Stimulated activated CD4-positive, alpha-beta T cell treated with anti-CD3 and anti-CD28 coated beads, Interleukin-12 subunit alpha, Interleukin-12 subunit beta, amount 100 ng/mL, for 48 hours (primary cell): ENCODE data around the gene MRRF.
"Not testable (repeated sequence)": the region's sequence is repeated elsewhere in the genome, so short reads cannot be mapped to it uniquely, and the experiment has no call there.

Source experiments
- DNase-seq, 3 donors: peaks; one replicate each; pipeline ENCODE4 v3.0.0-alpha.2; 2020; ENCODE audit warnings: low read depth in 2 of 3, low spot score in 1 of 3

The MRRF gene

DNA sequence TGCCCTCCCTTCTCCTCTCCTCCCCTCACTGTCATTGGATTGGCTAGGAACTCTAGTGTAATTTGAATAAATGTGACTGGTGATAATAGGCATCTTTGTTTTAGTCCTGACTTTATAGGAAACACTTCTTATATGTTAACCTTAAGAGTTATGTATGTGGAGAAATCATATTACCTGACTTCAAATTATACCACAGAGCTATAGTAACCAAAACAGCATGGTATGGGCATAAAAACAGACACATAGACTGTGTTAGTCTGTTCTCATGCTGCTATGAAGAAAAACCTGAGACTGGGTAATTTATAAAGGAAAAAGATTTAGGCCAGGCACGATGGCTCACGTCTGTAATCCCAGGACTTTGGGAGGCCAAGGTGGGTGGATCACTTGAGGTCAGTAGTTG, 9.4 kb downstream of the MRRF start:
- DNase-seq, result no peak

DNA sequence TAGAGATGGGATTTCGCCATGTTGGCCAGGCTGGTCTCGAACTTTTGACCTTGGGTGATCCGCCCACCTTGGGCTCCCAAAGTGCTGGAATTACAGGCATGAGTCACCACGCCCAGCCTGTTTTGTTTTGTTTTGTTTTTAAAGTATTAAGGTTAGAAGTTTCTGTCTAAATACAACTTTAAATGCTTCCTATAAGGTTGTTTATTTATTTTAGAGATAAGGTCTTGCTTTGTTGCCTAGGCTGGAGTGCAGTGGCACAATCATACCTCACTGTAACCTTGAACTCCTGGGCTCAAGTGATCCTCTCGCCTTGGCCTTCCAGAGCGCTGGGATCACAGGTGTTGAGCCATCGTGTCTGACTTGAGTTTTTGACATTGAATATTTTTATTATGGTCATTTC, 11.4 kb downstream of the MRRF start:
- DNase-seq, result no peak

- DNase-seq, result no peak
Observed at GRCh38 chr9:122277285-122277897, 12.7 kb downstream of the MRRF start.

GRCh38 chr9:122281368-122281767, 16.7 kb downstream of the MRRF start:
- no peak for DNase-seq

- DNase-seq, result no peak
Observed at GRCh38 chr9:122286764-122287163, 22.1 kb downstream of the MRRF start.

GRCh38 chr9:122287214-122287720, 22.6 kb downstream of the MRRF start:
- no peak for DNase-seq

DNA sequence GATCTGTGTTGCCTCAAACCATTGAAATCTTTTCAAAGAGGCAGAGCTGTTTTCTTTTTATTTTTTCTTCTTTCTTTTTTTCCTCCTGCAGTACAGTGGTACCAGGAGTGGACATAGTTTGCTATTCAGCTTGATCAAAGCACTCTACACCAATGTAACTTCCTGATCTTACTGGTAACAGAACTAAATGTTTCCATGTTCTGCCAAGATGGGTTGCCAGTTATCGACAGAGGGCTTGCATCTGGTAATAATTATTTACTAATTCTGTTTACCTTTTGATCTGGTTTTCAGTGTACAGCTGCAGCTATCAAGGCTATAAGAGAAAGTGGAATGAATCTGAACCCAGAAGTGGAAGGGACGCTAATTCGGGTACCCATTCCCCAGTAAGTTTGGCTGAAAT, 26.8 kb downstream of the MRRF start:
- DNase-seq, result no peak

- DNase-seq, result no peak
Observed at GRCh38 chr9:122294531-122294930, 29.8 kb downstream of the MRRF start.

- DNase-seq, result no peak
Observed at GRCh38 chr9:122297512-122297911, 32.8 kb downstream of the MRRF start.

GRCh38 chr9:122302237-122303093, 37.8 kb downstream of the MRRF start:
- DNase-seq, result no peak

DNA sequence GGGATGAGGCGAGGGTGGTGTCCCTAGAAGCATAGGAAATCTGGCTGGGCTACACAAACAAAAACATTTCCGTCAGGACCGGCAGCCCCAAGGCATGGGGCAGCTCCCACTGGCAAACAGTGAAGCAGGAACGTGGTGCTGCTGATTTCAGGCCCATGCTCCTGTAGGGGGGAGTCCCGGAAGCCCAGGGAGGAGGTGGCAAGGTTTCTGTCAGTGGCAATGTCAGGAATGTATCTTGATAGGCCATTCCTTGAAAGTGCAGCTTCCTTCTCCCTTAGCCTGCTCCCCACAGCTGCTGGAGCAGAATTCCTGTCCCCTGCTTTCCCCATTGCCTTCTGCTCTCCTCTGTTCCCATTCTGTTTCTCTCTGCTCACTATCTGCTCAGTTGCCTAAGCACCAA, 42.4 kb downstream of the MRRF start:
- DNase-seq, result no peak

DNA sequence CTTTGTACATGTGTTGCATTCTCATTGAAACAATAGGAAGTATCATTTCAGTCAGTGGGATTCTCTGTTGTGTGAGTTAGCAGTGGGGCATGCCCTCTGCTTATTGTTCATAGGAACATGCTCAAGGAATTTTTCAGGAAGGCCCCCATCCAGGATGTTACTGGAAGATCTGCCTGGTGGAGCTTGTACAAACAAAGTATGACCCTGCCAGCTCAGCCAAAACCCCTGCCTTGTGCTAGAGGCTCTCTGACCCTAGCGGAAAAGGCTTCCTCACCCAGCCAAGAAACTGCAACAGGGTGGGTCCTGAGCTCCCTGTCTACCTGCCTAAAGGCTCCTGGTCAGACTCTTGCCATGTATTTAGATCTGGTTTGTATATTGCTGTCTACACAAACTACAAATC, 43.2 kb downstream of the MRRF start:
- no peak for DNase-seq

GRCh38 chr9:122309861-122310260, 45.2 kb downstream of the MRRF start:
- no peak for DNase-seq

- DNase-seq, result no peak
Observed at GRCh38 chr9:122314165-122314564, 49.5 kb downstream of the MRRF start.

DNA sequence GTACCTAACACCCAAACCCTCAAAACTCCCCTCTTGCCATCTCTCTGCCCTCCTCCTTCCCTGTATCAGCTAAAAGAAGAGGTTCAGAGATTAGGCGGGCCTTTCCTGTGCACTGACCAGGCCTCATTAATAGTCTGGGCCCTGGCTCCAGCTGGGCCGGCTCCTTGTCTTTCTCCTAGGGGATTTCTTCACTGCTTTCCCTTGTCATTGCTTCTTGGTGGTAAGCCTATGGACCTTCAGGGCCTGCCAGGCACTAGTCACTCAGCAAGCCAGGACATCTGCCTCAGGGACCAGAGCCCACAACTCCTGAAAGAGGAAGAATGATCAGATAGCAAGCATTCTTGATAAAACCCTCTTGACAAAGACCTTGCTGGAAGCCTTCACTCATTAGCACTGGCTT, 50.9 kb downstream of the MRRF start:
- DNase-seq, result no peak

- DNase-seq, result no peak
Observed at GRCh38 chr9:122318284-122318683, 53.6 kb downstream of the MRRF start.

DNA sequence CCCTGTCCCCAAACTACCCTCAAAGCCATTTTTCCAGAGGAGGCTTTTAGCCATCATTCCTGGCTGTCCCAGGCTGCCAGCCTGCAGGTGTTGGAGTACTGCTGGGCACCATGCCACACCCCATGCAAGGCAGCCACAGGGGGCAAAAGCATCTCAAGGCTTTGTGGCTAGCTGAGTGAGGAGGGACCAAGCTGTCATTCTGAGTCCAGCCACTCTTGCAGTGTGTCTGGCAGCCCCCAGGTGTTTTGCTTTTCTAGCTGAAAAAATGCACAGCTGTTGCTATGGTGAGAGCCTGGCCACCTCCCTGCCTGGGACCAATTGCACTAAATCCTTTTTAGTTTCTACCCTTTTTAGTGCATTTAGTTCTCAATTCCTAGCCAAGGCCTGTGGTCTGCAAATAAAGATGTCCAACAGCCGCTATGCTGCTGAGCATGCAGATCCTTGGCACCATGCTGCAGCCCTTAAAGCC, 55.8 kb downstream of the MRRF start:
- DNase-seq, result no peak

DNA sequence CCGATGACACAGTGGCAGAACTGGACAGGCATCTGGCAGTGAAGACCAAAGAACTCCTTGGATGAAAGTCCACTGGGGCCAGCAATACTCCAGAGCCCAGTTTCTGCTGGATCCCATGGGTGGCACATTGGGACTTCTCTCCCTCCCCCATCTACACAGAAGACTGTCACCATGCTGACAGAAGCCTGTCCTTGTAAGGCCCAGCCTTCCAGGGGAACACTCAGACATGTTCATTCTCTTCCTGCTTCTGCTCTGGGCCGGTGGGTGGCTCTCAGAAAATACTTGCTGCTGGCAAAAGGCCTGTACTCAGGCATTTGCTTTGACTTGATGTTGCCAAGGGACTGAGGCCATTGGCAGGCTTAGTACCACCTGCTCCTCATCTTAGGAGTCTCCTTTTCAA, 57.9 kb downstream of the MRRF start:
- no peak for DNase-seq

DNA sequence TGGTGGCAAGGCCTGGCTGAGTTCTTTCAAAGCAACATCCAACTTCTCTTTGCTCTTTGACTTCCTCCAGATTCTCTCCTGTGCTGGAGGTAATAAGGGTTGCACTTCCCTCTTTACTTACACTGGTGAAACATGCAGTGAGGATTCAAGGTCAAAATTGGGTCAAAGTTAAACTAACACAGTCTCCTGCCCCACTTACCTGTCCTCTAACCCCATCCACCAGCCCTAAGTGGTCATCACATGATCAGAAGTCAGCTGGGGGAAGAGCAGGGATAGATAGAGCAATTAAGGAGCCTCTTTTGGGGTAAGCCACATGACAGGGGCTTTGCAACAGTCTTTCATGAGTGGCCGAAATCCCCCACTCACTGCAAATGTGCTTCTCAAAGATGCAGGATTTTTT, 60.0 kb downstream of the MRRF start:
- DNase-seq, result not testable (repeated sequence)

DNA sequence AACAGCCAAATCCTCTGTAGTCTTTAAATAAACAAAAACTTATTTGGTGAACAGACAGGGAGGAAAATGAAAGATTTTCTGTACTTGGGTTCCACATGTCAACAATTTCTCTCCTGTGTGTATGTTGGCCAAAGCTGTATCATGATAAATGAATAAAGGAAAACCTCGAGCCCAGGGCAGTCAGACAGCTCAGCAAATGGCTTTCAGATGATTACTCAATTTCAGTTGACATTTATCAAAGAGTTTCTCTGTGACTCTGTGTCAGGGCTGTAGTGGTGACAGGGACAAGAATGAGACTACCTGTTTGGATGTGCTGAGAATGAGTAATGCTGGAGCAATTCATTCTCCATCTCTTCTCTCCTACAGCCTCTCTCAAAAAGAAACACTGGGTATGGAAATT, 60.4 kb downstream of the MRRF start:
- no peak for DNase-seq

GRCh38 chr9:122327175-122327574, 62.5 kb downstream of the MRRF start:
- no peak for DNase-seq

GRCh38 chr9:122329597-122329996, 64.9 kb downstream of the MRRF start:
- DNase-seq, result no peak
